Fibroblast of lung (primary cell): ENCODE results near the gene MCTP2. TPM values are rescaled to one million over a fixed set of nuclear protein-coding genes. Genes with fewer than 3 reads are reported as not detected.
"Not testable (repeated sequence)": the region's sequence is repeated elsewhere in the genome, so short reads cannot be mapped to it uniquely, and the experiment has no call there.

Source experiments
- DNase-seq, 2 donors: peaks; one replicate each; pipeline versions ENCODE4 v3.0.0 to v3.0.0-alpha.2; 2010; ENCODE audit warnings: low read depth in 2 of 2
- H2AFZ ChIP-seq: 2 replicates; pipeline ENCODE4 v1.5.1; 2012; ENCODE audit warnings: low read length, control low read depth, inconsistent platforms
- H3K27ac ChIP-seq: 2 replicates; pipeline ENCODE4 v1.5.1; 2011; ENCODE audit warnings: low read length, control low read depth; ENCODE audit not compliant: insufficient read depth
- H3K27me3 ChIP-seq: 2 replicates; pipeline ENCODE4 v1.5.1; 2011; ENCODE audit warnings: mild to moderate bottlenecking, low read length; ENCODE audit not compliant: control insufficient read depth, insufficient read depth
- H3K36me3 ChIP-seq: 2 replicates; pipeline ENCODE4 v1.5.1; 2011; ENCODE audit warnings: low read length; ENCODE audit not compliant: control insufficient read depth, insufficient read depth
- H3K4me1 ChIP-seq: 2 replicates; pipeline ENCODE4 v1.5.1; 2011; ENCODE audit warnings: low read length; ENCODE audit not compliant: control insufficient read depth, insufficient read depth; ENCODE audit errors: extremely low read depth
- H3K4me2 ChIP-seq: 2 replicates; pipeline ENCODE4 v1.5.1; 2011; ENCODE audit warnings: low read length, control low read depth; ENCODE audit not compliant: insufficient read depth; ENCODE audit errors: extremely low read depth
- H3K4me3 ChIP-seq, 4 experiments: fragments of 200-600 bp in 1 of 4; sonication (generic) in 1 of 4; replicated peaks in 1 of 4; 2 replicates each; pipeline ENCODE4 v1.5.1; 2011 to 2016; ENCODE audit warnings: low read length in 4 of 4, low read depth in 3 of 4, mild to moderate bottlenecking in 3 of 4, control low read depth in 2 of 4, inconsistent platforms in 1 of 4, mixed read lengths in 1 of 4; ENCODE audit not compliant: insufficient read depth in 1 of 4; ENCODE audit errors: control extremely low read depth in 1 of 4
- H3K79me2 ChIP-seq: 2 replicates; pipeline ENCODE4 v1.5.1; 2012; ENCODE audit warnings: mild to moderate bottlenecking, low read length, inconsistent platforms; ENCODE audit not compliant: control insufficient read depth, insufficient read depth
- H3K9ac ChIP-seq: 2 replicates; pipeline ENCODE4 v1.5.1; 2011; ENCODE audit warnings: mild to moderate bottlenecking, low read length, control low read depth; ENCODE audit not compliant: insufficient read depth
- H3K9me3 ChIP-seq: 2 replicates; pipeline ENCODE4 v1.5.1; 2012; ENCODE audit warnings: low read depth, low read length; ENCODE audit not compliant: control insufficient read depth, insufficient read depth
- H4K20me1 ChIP-seq: 2 replicates; pipeline ENCODE4 v1.5.1; 2011; ENCODE audit warnings: low read length; ENCODE audit not compliant: control insufficient read depth, insufficient read depth; ENCODE audit errors: extremely low read depth
- CTCF ChIP-seq, 2 donors: IDR thresholded peaks in 1 of 2; conservative IDR thresholded peaks in 1 of 2; 1 replicate in 1 of 2; 2 replicates in 1 of 2; pipeline ENCODE4 v1.5.1; 2011 to 2012; ENCODE audit warnings: low read length in 2 of 2, control low read depth in 1 of 2, inconsistent platforms in 1 of 2, low read depth in 1 of 2, mild to moderate bottlenecking in 1 of 2
- EZH2 ChIP-seq: IDR thresholded peaks from 2 replicates; pipeline ENCODE4 v1.5.1; 2012; ENCODE audit warnings: low read length, control low read depth, mild to moderate bottlenecking; ENCODE audit errors: missing control alignments
- polyA plus RNA-seq, 2 donors: library from polyadenylated mRNA; depleted of rRNA in 1 of 2; stranded (reverse) in 1 of 2; unstranded in 1 of 2; fragments of >200 nt; gene quantifications; 2 replicates each; pipeline ENCODE4 v1.2.1, GENCODE V29; 2011 to 2012; ENCODE audit warnings: missing spikeins in 1 of 2
- total RNA-seq: library from RNA; depleted of rRNA; stranded (reverse); fragments of >200 nt; gene quantifications from 2 replicates; pipeline ENCODE4 v1.2.1, GENCODE V29; 2014

The MCTP2 gene
- total and polyA plus RNA-seq, 2 donors (not counting 1 experiment from before 2014, with no cell fraction given) = 3.6 to 14.5 TPM

- Histone ChIP-seq H3K27ac (no peak overlapping the region), H2AFZ (no peak overlapping the region), H3K9me3 (peaks cover 1% of the 10 kb centered on the region), H3K27me3 (no peaks in the 10 kb centered on the region), H3K4me2 (no peak overlapping the region), H3K36me3 (no peaks in the 10 kb centered on the region), H4K20me1 (no peaks in the 10 kb centered on the region), H3K9ac (no peak overlapping the region), H3K79me2 (no peaks in the 10 kb centered on the region), H3K4me1 (no peaks in the 10 kb centered on the region), H3K4me3 (no peak overlapping the region)
- TF ChIP-seq EZH2 = no peak
- TF ChIP-seq CTCF (conservative IDR thresholded peaks at IDR 0.05 in 1 of 2, IDR thresholded peaks at IDR 0.05 in 1 of 2; ENCODE audit: low read depth in 1 of 2, low read length in 2 of 2) = no peak
- DNase-seq = peak in 1 of 2 donors; percentile 4
Observed at GRCh38 chr15:94242257-94242656, 10.9 kb downstream of the MCTP2 start.

- H3K4me1 ChIP-seq, H3K4me3 ChIP-seq, H2AFZ ChIP-seq, DNase-seq, H3K27me3 ChIP-seq, H3K36me3 ChIP-seq, H3K79me2 ChIP-seq, H3K4me2 ChIP-seq, H3K27ac ChIP-seq, H3K9me3 ChIP-seq, H3K9ac ChIP-seq, H4K20me1 ChIP-seq: not testable (repeated sequence)
Observed at GRCh38 chr15:94243003-94243402, 11.6 kb downstream of the MCTP2 start.

GRCh38 chr15:94243418-94243817, 12.1 kb downstream of the MCTP2 start:
- H3K79me2 ChIP-seq = no peaks in the 10 kb centered on the region
- H4K20me1 ChIP-seq = no peaks in the 10 kb centered on the region
- H3K9ac ChIP-seq = no peak overlapping the region
- H3K36me3 ChIP-seq = no peaks in the 10 kb centered on the region
- no peaks in the 10 kb centered on the region for H3K27me3 ChIP-seq
- H3K9me3 ChIP-seq = peaks cover 1% of the 10 kb centered on the region
- TF ChIP-seq EZH2 (no peak), CTCF (conservative IDR thresholded peaks at IDR 0.05 in 1 of 2, IDR thresholded peaks at IDR 0.05 in 1 of 2; ENCODE audit: low read depth in 1 of 2, low read length in 2 of 2) (no peak)
- H3K4me1 ChIP-seq = no peaks in the 10 kb centered on the region
- no peak overlapping the region for H3K27ac ChIP-seq
- no peak overlapping the region for H3K4me2 ChIP-seq
- H3K4me3 ChIP-seq = no peak overlapping the region
- H2AFZ ChIP-seq = no peak overlapping the region
- DNase-seq = no peak
